Right atrium auricular region (tissue), 2 donors: Measurements from ENCODE around the gene SMIM29. TPM values are rescaled to one million over a fixed set of nuclear protein-coding genes. Genes with fewer than 3 reads are reported as not detected.

ENCODE experiments used
- DNase-seq: peaks from one replicate; pipeline ENCODE4 v3.0.0-alpha.2; 2019; ENCODE audit warnings: low spot score
- H3K27ac ChIP-seq, 2 donors: fragments of 200-600 bp; sonication (generic); 1 replicate in 1 of 2; 2 replicates in 1 of 2; pipeline ENCODE4 v1.5.1; 2016 to 2019
- H3K27me3 ChIP-seq, 2 donors: fragments of 200-600 bp; sonication (generic); one replicate each; pipeline versions ENCODE4 v1.5.1 to v1.6.0; 2017 to 2019
- H3K36me3 ChIP-seq: fragments of 200-600 bp; sonication (generic); one replicate; pipeline ENCODE4 v1.5.1; 2016
- H3K4me1 ChIP-seq, 2 donors: fragments of 200-600 bp; sonication (generic); one replicate each; pipeline versions ENCODE4 v1.5.1 to v1.6.0; 2017 to 2019
- H3K4me3 ChIP-seq, 2 donors: fragments of 200-600 bp; sonication (generic); 1 replicate in 1 of 2; 2 replicates in 1 of 2; pipeline ENCODE4 v1.5.1; 2017 to 2019; ENCODE audit warnings: mild to moderate bottlenecking in 1 of 2, moderate library complexity in 1 of 2
- H3K9me3 ChIP-seq, 2 donors: fragments of 200-600 bp; sonication (generic); one replicate each; pipeline ENCODE4 v1.5.1; 2019
- total RNA-seq, 2 donors: library from RNA; depleted of rRNA; stranded (reverse); fragments of >200 nt; gene quantifications; one replicate each; pipeline ENCODE4 v1.1.0, GENCODE V29; 2016
- TF ChIP-seq, protein P1 (sequence below), 2 donors: fragments of 200-600 bp; sonication (generic); IDR thresholded peaks; one replicate each; pipeline ENCODE4 v1.5.1; 2019; ENCODE audit warnings: antibody characterized with exemption in 2 of 2

SMIM29 gene
- total RNA-seq, 2 donors from 2014 or later: 21.7 to 29.4 TPM

DNA sequence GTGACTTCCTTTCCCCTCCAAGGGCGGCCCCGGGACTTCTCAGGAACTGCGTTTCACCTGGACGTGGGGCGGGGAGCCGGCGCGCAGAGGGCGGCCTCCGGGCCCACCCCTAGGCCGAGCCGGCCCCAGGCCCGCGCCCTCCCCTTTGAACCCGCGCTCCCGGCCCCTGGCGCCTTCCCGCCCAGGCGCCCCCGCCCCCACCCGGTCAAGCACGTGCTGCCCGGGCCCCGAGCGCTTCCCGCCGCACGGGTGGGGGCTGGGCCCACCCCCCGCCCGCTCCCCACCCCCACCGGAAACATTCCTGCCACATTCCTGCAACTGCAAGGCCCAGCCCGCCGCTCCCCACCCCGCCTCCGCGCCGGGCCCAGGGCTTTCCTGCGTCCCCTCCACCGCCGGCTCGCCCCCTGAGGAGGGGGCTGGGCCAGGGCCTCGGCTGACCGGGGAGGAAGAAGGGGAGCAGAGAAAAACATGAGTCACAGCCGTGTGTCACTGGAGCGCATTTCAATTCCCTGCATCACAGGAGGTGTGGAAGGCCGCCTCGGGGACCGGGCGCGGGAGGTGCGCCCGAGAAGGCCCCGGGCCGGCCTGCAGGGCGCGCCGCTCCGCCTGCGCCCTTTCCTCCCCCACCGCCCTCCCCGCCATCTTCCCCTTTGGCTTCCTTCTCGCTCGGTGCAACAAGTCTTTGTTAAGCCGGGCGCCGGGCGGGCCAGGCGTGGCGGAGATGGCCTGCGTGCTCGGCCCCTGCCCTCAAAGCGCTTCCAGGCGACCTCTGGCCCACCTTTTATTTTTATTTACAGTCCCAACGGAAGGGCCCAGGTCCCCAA, 13.3 kb downstream of the SMIM29 start:
- no peaks in the 10 kb centered on the region for H3K36me3 ChIP-seq
- H3K9me3 ChIP-seq: no peaks in the 10 kb centered on the region
- TF ChIP-seq, protein P1, sequence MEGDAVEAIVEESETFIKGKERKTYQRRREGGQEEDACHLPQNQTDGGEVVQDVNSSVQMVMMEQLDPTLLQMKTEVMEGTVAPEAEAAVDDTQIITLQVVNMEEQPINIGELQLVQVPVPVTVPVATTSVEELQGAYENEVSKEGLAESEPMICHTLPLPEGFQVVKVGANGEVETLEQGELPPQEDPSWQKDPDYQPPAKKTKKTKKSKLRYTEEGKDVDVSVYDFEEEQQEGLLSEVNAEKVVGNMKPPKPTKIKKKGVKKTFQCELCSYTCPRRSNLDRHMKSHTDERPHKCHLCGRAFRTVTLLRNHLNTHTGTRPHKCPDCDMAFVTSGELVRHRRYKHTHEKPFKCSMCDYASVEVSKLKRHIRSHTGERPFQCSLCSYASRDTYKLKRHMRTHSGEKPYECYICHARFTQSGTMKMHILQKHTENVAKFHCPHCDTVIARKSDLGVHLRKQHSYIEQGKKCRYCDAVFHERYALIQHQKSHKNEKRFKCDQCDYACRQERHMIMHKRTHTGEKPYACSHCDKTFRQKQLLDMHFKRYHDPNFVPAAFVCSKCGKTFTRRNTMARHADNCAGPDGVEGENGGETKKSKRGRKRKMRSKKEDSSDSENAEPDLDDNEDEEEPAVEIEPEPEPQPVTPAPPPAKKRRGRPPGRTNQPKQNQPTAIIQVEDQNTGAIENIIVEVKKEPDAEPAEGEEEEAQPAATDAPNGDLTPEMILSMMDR (IDR thresholded peaks at IDR 0.05): no peak
- H3K27ac ChIP-seq: peak overlapping the region; percentile 88 to 95
- H3K4me1 ChIP-seq: peaks cover 0 to 25% of the 10 kb centered on the region in 2 donors
- no peak for DNase-seq
- H3K27me3 ChIP-seq: no peaks in the 10 kb centered on the region
- peak overlapping the region in 1 of 2 donors; percentile 69 for H3K4me3 ChIP-seq

DNA sequence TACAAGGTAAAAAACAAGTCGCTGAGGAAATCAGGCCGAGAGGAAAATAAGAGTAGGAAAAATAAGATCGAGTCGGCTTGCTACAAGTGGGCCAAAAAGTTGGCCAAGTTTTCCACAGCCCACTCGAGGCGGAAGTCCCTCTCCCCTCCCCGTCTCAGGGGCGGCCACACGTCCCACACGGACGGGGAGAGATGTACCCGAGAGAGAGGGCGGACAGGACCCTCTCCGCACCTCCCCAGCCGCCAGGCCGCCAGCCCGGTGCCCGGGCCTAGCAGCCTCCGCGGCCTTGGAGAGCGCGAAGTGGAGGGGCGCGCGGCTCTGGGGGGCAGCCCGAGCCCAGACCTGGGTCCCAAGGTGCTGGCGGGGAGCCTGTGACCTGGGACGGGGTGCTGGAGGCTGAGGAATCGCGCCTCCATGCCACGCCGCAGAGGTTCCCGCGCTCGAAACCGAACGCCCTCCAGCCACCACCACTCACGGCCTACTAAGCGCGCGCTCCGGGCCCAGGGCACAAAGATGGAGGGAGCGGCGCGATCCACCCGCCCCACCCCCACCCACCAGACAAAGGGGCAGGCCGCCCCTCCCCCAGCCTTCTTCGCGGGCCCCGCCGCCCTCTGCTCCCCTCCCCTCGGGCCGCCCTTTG, 14.0 kb downstream of the SMIM29 start:
- Histone ChIP-seq H3K36me3 (no peaks in the 10 kb centered on the region), H3K4me3 (no peak overlapping the region), H3K27me3 (no peaks in the 10 kb centered on the region), H3K9me3 (no peaks in the 10 kb centered on the region), H3K4me1 (peaks cover 0 to 25% of the 10 kb centered on the region in 2 donors), H3K27ac (peak overlapping the region; percentile 88 to 95)
- DNase-seq: no peak
- TF ChIP-seq, protein P1 (IDR thresholded peaks at IDR 0.05): no peak

DNA sequence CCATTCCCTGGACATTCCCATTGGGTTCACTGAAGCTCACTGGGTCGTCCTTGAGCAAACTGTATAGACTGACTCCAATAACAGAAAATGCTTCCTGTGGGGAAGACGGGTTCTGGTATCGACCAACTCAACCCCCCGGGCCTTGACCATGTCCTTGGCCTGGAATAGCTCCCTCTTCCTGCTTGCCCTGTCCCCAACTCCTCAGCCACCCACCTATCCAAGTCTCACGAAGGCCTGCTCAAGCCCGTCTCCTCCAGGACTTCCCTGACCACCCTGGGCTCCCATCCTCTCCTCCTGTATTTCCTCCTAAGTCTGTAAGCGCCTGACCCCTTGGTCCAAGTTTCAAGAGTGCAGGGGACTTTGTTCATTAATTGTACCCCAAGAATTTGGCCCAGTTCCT, 14.9 kb downstream of the SMIM29 start:
- no peak overlapping the region for H3K4me3 ChIP-seq
- TF ChIP-seq, protein P1 (IDR thresholded peaks at IDR 0.05): no peak
- no peak for DNase-seq
- no peak overlapping the region for H3K27ac ChIP-seq
- no peaks in the 10 kb centered on the region for H3K36me3 ChIP-seq
- H3K4me1 ChIP-seq: peaks cover 0 to 25% of the 10 kb centered on the region in 2 donors
- no peaks in the 10 kb centered on the region for H3K27me3 ChIP-seq
- H3K9me3 ChIP-seq: no peaks in the 10 kb centered on the region

DNA sequence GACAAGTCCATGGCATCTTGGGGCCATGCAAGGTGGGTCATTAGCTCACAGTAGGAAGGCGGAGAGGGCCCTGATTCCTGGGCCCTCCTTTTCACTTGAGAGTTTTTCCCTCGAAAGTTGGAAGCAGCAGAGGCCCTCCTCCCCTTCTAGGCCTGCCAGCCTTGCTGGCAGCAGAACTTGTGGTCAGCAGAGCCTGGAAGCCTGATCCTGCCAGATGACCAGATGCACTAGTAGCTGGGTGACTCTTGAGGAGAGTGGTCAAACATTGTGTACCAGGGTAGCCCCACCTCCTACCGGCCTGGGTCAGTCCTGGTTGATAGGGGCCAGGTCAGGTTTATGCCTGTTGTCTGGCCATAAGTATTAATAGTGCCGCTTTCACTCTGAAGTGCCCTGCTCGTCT, 15.9 kb downstream of the SMIM29 start:
- TF ChIP-seq, protein P1 (IDR thresholded peaks at IDR 0.05): no peak
- no peak for DNase-seq
- no peak overlapping the region for H3K27ac ChIP-seq
- H3K9me3 ChIP-seq: no peaks in the 10 kb centered on the region
- peaks cover 0 to 15% of the 10 kb centered on the region in 2 donors for H3K4me1 ChIP-seq
- no peaks in the 10 kb centered on the region for H3K27me3 ChIP-seq
- no peaks in the 10 kb centered on the region for H3K36me3 ChIP-seq
- no peak overlapping the region for H3K4me3 ChIP-seq

DNA sequence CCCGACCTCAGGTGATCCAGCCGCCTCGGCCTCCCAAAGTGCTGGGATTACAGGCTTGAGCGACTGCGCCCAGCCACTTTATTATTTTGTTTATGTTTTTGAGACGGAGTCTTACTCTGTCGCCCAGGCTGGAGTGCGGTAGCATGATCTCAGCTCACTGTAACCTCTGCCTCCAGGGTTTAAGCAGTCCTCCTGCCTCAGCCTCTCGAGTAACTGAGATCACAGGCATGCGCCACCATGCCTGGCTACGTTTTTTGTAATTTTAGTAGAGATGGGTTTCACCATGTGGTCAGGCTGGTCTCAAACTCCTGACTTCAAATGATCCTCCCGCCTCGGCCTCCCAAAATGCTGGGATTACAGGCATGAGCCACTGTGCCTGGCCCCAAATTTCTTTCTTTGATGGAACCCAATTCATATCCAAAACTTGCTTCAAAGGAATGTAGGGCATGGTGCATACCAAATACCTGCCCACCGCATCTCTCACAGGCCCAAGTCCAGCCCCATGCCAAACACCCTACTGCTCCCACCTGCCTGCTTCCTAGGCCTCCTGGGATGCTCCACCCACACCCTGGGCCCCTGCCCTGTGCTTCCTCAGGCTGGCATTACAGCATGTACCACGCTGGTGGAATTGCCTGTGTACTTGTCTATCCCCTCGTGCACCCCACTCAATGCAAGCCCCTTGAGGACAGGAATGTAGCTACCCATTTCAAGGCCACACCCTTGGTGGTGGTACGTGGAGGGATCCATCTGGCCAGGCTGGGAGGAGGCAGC, 17.1 kb downstream of the SMIM29 start:
- H3K36me3 ChIP-seq: no peaks in the 10 kb centered on the region
- no peaks in the 10 kb centered on the region for H3K9me3 ChIP-seq
- H3K27me3 ChIP-seq: no peaks in the 10 kb centered on the region
- H3K27ac ChIP-seq: no peak overlapping the region
- DNase-seq: no peak
- H3K4me1 ChIP-seq: peaks cover 0 to 12% of the 10 kb centered on the region in 2 donors
- no peak overlapping the region for H3K4me3 ChIP-seq
- TF ChIP-seq, protein P1 (IDR thresholded peaks at IDR 0.05): no peak
